H1 (cell line): ENCODE data around the gene UGT1A6. TPM values are rescaled to one million over a fixed set of nuclear protein-coding genes. Genes with fewer than 3 reads are reported as not detected.

Experiments used
- CTCF ChIA-PET: fragments of 300-600 bp; sonication (Branson Sonifier 250); formaldehyde crosslinking; loops from one replicate; lab custom pipeline; 2021; ENCODE audit not compliant: partially characterized antibody; lab: Charles Lee
- POLR2A ChIA-PET: fragments of 300-600 bp; sonication (Branson Sonifier 250); formaldehyde crosslinking; loops from one replicate; lab custom pipeline; 2021; ENCODE audit warnings: inconsistent platforms; ENCODE audit not compliant: partially characterized antibody; lab: Charles Lee
- DNase-seq, 2 experiments: peaks; one replicate each; pipeline versions ENCODE4 v3.0.0 to v3.0.0-alpha.2; 2010 to 2022; ENCODE audit warnings: low spot score in 2 of 2, low read depth in 1 of 2, mixed read lengths in 1 of 2
- FAIRE-seq: peaks from 2 replicates; lab custom pipeline; 2011; peaks lifted over from hg19 to GRCh38; lab: Jason Lieb, UNC
- H2AFZ ChIP-seq: 2 replicates; pipeline ENCODE4 v1.8.1; 2012; ENCODE audit warnings: low read length, inconsistent platforms
- H2AK5ac ChIP-seq: 2 replicates; pipeline ENCODE4 v1.6.1; 2013; ENCODE audit warnings: low read depth, low read length
- H2BK120ac ChIP-seq: replicated peaks from 2 replicates; pipeline ENCODE3; 2013; ENCODE audit warnings: low read depth, low read length, inconsistent platforms
- H2BK12ac ChIP-seq: 2 replicates; pipeline ENCODE4 v1.6.1; 2013; ENCODE audit warnings: low read depth, low read length
- H2BK15ac ChIP-seq: 2 replicates; pipeline ENCODE4 v1.6.1; 2013; ENCODE audit warnings: low read length
- H2BK20ac ChIP-seq: 2 replicates; pipeline ENCODE4 v1.6.1; 2013; ENCODE audit warnings: low read length
- H2BK5ac ChIP-seq: 2 replicates; pipeline ENCODE4 v1.6.1; 2013; ENCODE audit warnings: low read depth, low read length
- H3K14ac ChIP-seq: 2 replicates; pipeline ENCODE4 v1.6.1; 2013; ENCODE audit warnings: inconsistent platforms; ENCODE audit not compliant: insufficient read length
- H3K18ac ChIP-seq: 2 replicates; pipeline ENCODE4 v1.6.1; 2013; ENCODE audit warnings: low read length; ENCODE audit errors: extremely low read depth
- H3K23ac ChIP-seq: 2 replicates; pipeline ENCODE4 v1.6.1; 2013; ENCODE audit warnings: inconsistent platforms; ENCODE audit not compliant: insufficient read length
- H3K23me2 ChIP-seq: 2 replicates; pipeline ENCODE4 v1.6.1; 2013; ENCODE audit warnings: low read depth, low read length
- H3K27ac ChIP-seq: 2 replicates; pipeline ENCODE4 v1.6.1; 2011; ENCODE audit warnings: low read depth, low read length, inconsistent platforms
- H3K27me3 ChIP-seq, 4 experiments: replicated peaks in 1 of 4; 1 replicate in 1 of 4; 2 replicates in 3 of 4; pipeline versions ENCODE4 v1.6.1 to v1.8.1; 2011 to 2013; ENCODE audit warnings: low read length in 3 of 4, mild to moderate bottlenecking in 3 of 4, inconsistent platforms in 2 of 4, mixed read lengths in 2 of 4, moderate library complexity in 1 of 4; ENCODE audit not compliant: control insufficient read depth in 3 of 4, insufficient read depth in 3 of 4; ENCODE audit errors: extremely low read depth in 1 of 4
- H3K36me3 ChIP-seq, 4 experiments: 2 replicates each; pipeline versions ENCODE4 v1.6.1 to v1.8.1; 2011 to 2013; ENCODE audit warnings: mild to moderate bottlenecking in 4 of 4, low read length in 3 of 4, moderate library complexity in 2 of 4, control low read depth in 1 of 4, inconsistent platforms in 1 of 4; ENCODE audit not compliant: insufficient read depth in 4 of 4, control insufficient read depth in 2 of 4
- H3K4ac ChIP-seq: replicated peaks from 2 replicates; pipeline ENCODE3; 2013; ENCODE audit warnings: low read length, low read depth, mixed read lengths, inconsistent platforms; ENCODE audit not compliant: insufficient read length
- H3K4me1 ChIP-seq, 4 experiments: replicated peaks in 1 of 4; 1 replicate in 1 of 4; 2 replicates in 3 of 4; pipeline versions ENCODE4 v1.6.1 to v1.8.1; 2011 to 2013; ENCODE audit warnings: low read length in 3 of 4, inconsistent platforms in 2 of 4, mixed read lengths in 1 of 4; ENCODE audit not compliant: insufficient read depth in 4 of 4, control insufficient read depth in 3 of 4
- H3K4me2 ChIP-seq, 2 experiments: 2 replicates each; pipeline versions ENCODE4 v1.6.1 to v1.8.1; 2011 to 2013; ENCODE audit warnings: low read depth in 2 of 2, low read length in 2 of 2, control low read depth in 1 of 2, inconsistent platforms in 1 of 2, mild to moderate bottlenecking in 1 of 2; ENCODE audit not compliant: insufficient read depth in 1 of 2
- H3K4me3 ChIP-seq, 4 experiments: fragments of 200-600, 300-600 bp in 1 of 4; sonication (generic), shearing (Covaris generic), sonication (Bioruptor Twin) in 1 of 4; 2 replicates each; pipeline versions ENCODE4 v1.5.1 to v1.8.1; 2011 to 2016; ENCODE audit warnings: low read length in 4 of 4, low read depth in 3 of 4, control low read depth in 2 of 4, inconsistent platforms in 2 of 4, mild to moderate bottlenecking in 2 of 4, mixed read lengths in 1 of 4, moderate library complexity in 1 of 4; ENCODE audit not compliant: insufficient read depth in 2 of 4; ENCODE audit errors: extremely low read depth in 1 of 4
- H3K56ac ChIP-seq: replicated peaks from 2 replicates; pipeline ENCODE3; 2013; ENCODE audit warnings: low read depth, mild to moderate bottlenecking, mixed read lengths, low read length, inconsistent platforms; ENCODE audit not compliant: insufficient read length
- H3K79me1 ChIP-seq: 2 replicates; pipeline ENCODE4 v1.6.1; 2013; ENCODE audit warnings: low read depth, low read length, control low read depth
- H3K79me2 ChIP-seq, 2 experiments: 2 replicates each; pipeline versions ENCODE4 v1.6.1 to v1.8.1; 2012 to 2013; ENCODE audit warnings: low read length in 2 of 2, mild to moderate bottlenecking in 2 of 2, inconsistent platforms in 1 of 2; ENCODE audit not compliant: insufficient read depth in 2 of 2, control insufficient read depth in 1 of 2
- H3K9ac ChIP-seq, 4 experiments: replicated peaks in 1 of 4; 1 replicate in 1 of 4; 2 replicates in 3 of 4; pipeline versions ENCODE4 v1.6.1 to v1.8.1; 2011 to 2013; ENCODE audit warnings: low read depth in 3 of 4, low read length in 3 of 4, control low read depth in 2 of 4, mild to moderate bottlenecking in 2 of 4, moderate library complexity in 2 of 4, inconsistent platforms in 1 of 4; ENCODE audit errors: extremely low read depth in 1 of 4
- H3K9me3 ChIP-seq, 2 experiments: 2 replicates each; pipeline versions ENCODE4 v1.6.1 to v1.8.1; 2012 to 2013; ENCODE audit warnings: mild to moderate bottlenecking in 2 of 2, moderate library complexity in 2 of 2, control low read depth in 1 of 2, inconsistent platforms in 1 of 2, low read depth in 1 of 2, low read length in 1 of 2, mixed read lengths in 1 of 2; ENCODE audit not compliant: insufficient read depth in 2 of 2
- H4K20me1 ChIP-seq, 2 experiments: replicated peaks in 1 of 2; 2 replicates each; pipeline versions ENCODE3 to v1.8.1; 2011 to 2013; ENCODE audit warnings: inconsistent platforms in 2 of 2, low read length in 2 of 2, mild to moderate bottlenecking in 1 of 2; ENCODE audit not compliant: insufficient read depth in 2 of 2, control insufficient read depth in 1 of 2
- H4K5ac ChIP-seq: 2 replicates; pipeline ENCODE4 v1.6.1; 2013; ENCODE audit warnings: low read length, low read depth, mixed read lengths, inconsistent platforms; ENCODE audit not compliant: insufficient read length
- H4K8ac ChIP-seq: 2 replicates; pipeline ENCODE4 v1.8.0; 2013; ENCODE audit warnings: mild to moderate bottlenecking, moderate library complexity, low read length, inconsistent platforms; ENCODE audit not compliant: insufficient read depth; ENCODE audit errors: extremely low read depth
- H4K91ac ChIP-seq: replicated peaks from 2 replicates; pipeline ENCODE3; 2013; ENCODE audit warnings: low read length, mixed read lengths, inconsistent platforms; ENCODE audit not compliant: insufficient read length
- ATF2 ChIP-seq: IDR thresholded peaks from 2 replicates; pipeline ENCODE4 v1.6.1; 2012; ENCODE audit warnings: low read length, inconsistent platforms
- BCL11A ChIP-seq, 2 experiments: IDR thresholded peaks; one replicate each; pipeline ENCODE4 v1.6.1; 2011; ENCODE audit warnings: low read depth in 2 of 2, low read length in 2 of 2, mild to moderate bottlenecking in 2 of 2
- BRCA1 ChIP-seq: IDR thresholded peaks from 2 replicates; pipeline ENCODE4 v1.6.1; 2012; ENCODE audit warnings: low read depth, low read length, improper control_type of control experiment
- EGR1 ChIP-seq: IDR thresholded peaks from 2 replicates; pipeline ENCODE4 v1.6.1; 2011; ENCODE audit warnings: low read depth, low read length, borderline replicate concordance
- MAFK ChIP-seq: IDR thresholded peaks from 2 replicates; pipeline ENCODE4 v1.6.1; 2012; ENCODE audit warnings: low read depth, mild to moderate bottlenecking, improper control_type of control experiment, low read length
- NANOG ChIP-seq: IDR thresholded peaks from 2 replicates; pipeline ENCODE4 v1.6.1; 2011; ENCODE audit warnings: low read length, low read depth, mild to moderate bottlenecking, inconsistent platforms; ENCODE audit not compliant: insufficient read depth, poor library complexity, severe bottlenecking
- PHF8 ChIP-seq: fragments of 200-600 bp; sonication (generic); conservative IDR thresholded peaks from 2 replicates; pipeline ENCODE4 v1.7.1; 2012; ENCODE audit warnings: low read depth, mild to moderate bottlenecking, inconsistent platforms, low read length, moderate library complexity
- SIN3A ChIP-seq, 2 experiments: IDR thresholded peaks in 1 of 2; conservative IDR thresholded peaks in 1 of 2; 2 replicates each; pipeline ENCODE4 v1.6.1; 2011 to 2012; ENCODE audit warnings: low read length in 2 of 2, improper control_type of control experiment in 1 of 2, low read depth in 1 of 2, mild to moderate bottlenecking in 1 of 2
- SIX5 ChIP-seq: IDR thresholded peaks from 2 replicates; pipeline ENCODE4 v1.6.1; 2011; ENCODE audit warnings: mild to moderate bottlenecking, low read depth, low read length
- SP4 ChIP-seq: IDR thresholded peaks from 2 replicates; pipeline ENCODE4 v1.6.1; 2012; ENCODE audit warnings: low read length, inconsistent platforms
- SUZ12 ChIP-seq: fragments of 200-600 bp; sonication (generic); IDR thresholded peaks from 2 replicates; pipeline ENCODE4 v1.6.1; 2012; ENCODE audit warnings: mild to moderate bottlenecking, inconsistent platforms, low read length, moderate library complexity, mixed read lengths
- WGBS, 2 experiments: shearing (Covaris generic) in 1 of 2; methylation state at CpG; one replicate each; pipeline versions ENCODE4 v1.1.6 to v1.1.7; 2013 to 2015; ENCODE audit warnings: low lambda C conversion rate in 2 of 2, mixed read lengths in 2 of 2, inconsistent platforms in 1 of 2, low coverage in 1 of 2, missing lambda C conversion rate in 1 of 2; ENCODE audit not compliant: insufficient replicate concordance in 2 of 2, insufficient coverage in 1 of 2, insufficient read length in 1 of 2; ENCODE audit errors: extremely low coverage in 1 of 2, missing lambda C conversion rate in 1 of 2; 5-methylcytosine and 5-hydroxymethylcytosine counted together
- polyA plus RNA-seq, 7 experiments: library from polyadenylated mRNA; depleted of rRNA in 3 of 7; stranded (reverse) in 5 of 7; unstranded in 2 of 7; fragments of >200 nt in 5 of 7; fragments of 200-250 nt in 2 of 7; gene quantifications; 1 replicate in 5 of 7; 2 replicates in 1 of 7; 4 replicates in 1 of 7; pipeline versions ENCODE4 v1.2.1 to v1.2.3, GENCODE V29; 2011 to 2013; ENCODE audit warnings: missing spikeins in 2 of 7, mixed read lengths in 2 of 7
- total RNA-seq: library from RNA; stranded (reverse); fragmentation: NEBNext Ultra II Directional; extraction: Animal tissue kit (Norgen Biotek cat#: 25700); gene quantifications from 2 replicates; pipeline ENCODE4 v1.2.1, GENCODE V29; 2021

UGT1A6 gene
- total and polyA plus RNA-seq, 2 of the 8 experiments (the other 6 are each of a cell fraction or from before 2014, with no cell fraction given), result not detected

- H2AFZ ChIP-seq, result peak within 1 kb of the TSS; percentile 94; the same call in 1 of the 2 replicates
- TF ChIP-seq PHF8, result no peak
- no peak for TF ChIP-seq BRCA1
- TF ChIP-seq ATF2, result no peak
- TF ChIP-seq BCL11A (IDR thresholded peaks at IDR 0.05; ENCODE audit: low read depth in 2 of 2, low read length in 2 of 2), result no peak
- no peak for TF ChIP-seq SIN3A (conservative IDR thresholded peaks at IDR 0.05 in 1 of 2, IDR thresholded peaks at IDR 0.05 in 1 of 2; ENCODE audit: low read depth in 1 of 2, low read length in 2 of 2)
- TF ChIP-seq SP4, result no peak
- no peak for TF ChIP-seq MAFK
- TF ChIP-seq SUZ12, result no peak
- no peak for TF ChIP-seq SIX5
- TF ChIP-seq NANOG, result no peak
- TF ChIP-seq EGR1, result no peak
Observed at GRCh38 chr2:233712611-233713261, 20.0 kb downstream of the UGT1A6 start, which contains the start of gene UGT1A5. UGT1A5 (plus strand) TSS chr2:233712907; CDS start chr2:233712992, 85 bp downstream.

More at GRCh38 chr2:233712611-233713261, 20.0 kb downstream of the UGT1A6 start, which contains the start of gene UGT1A5:
- no peak within 1 kb of the TSS for H3K4ac ChIP-seq
- no peak within 1 kb of the TSS for H3K27ac ChIP-seq
- H3K23ac ChIP-seq, result no peak within 1 kb of the TSS
- H2BK120ac ChIP-seq, result no peak within 1 kb of the TSS
- no peaks in the 10 kb centered on the region for H3K79me1 ChIP-seq
- H3K4me3 ChIP-seq, result no peak within 1 kb of the TSS
- no peak for FAIRE-seq
- no peak within 1 kb of the TSS for H2BK15ac ChIP-seq
- H2BK12ac ChIP-seq, result no peak within 1 kb of the TSS
- H3K36me3 ChIP-seq, result no peaks in the 10 kb centered on the region
- H3K79me2 ChIP-seq, result no peaks in the 10 kb centered on the region
- no peaks in the 10 kb centered on the region for H3K9me3 ChIP-seq
- H3K23me2 ChIP-seq, result no peaks in the 10 kb centered on the region
- DNase-seq, result no peak
- no peaks in the 10 kb centered on the region for H4K20me1 ChIP-seq
- H3K56ac ChIP-seq, result no peak within 1 kb of the TSS
- no peak within 1 kb of the TSS for H3K14ac ChIP-seq
- no peak within 1 kb of the TSS for H3K18ac ChIP-seq
- H2BK20ac ChIP-seq, result no peak within 1 kb of the TSS
- H2BK5ac ChIP-seq, result no peak within 1 kb of the TSS
- H4K8ac ChIP-seq, result no peak within 1 kb of the TSS
- 90% methylated on average over 14 of the region's 14 CpGs; no CpG with 5 or more reads in 1 of the 2 experiments for WGBS, 2 experiments
- no peak within 1 kb of the TSS for H3K9ac ChIP-seq
- no peak within 1 kb of the TSS for H4K91ac ChIP-seq
- H3K4me1 ChIP-seq, result no peaks in the 10 kb centered on the region
- no peak within 1 kb of the TSS for H4K5ac ChIP-seq
- CTCF ChIA-PET, result interaction anchor here (0.6 to 3.2 kb wide), 10 partner anchors 14 to 1243 kb away, joined by 3 to 19 read pairs (median 6); no protein-coding TSS in a partner anchor
- H3K4me2 ChIP-seq, result no peak within 1 kb of the TSS
- H2AK5ac ChIP-seq, result no peak within 1 kb of the TSS
- peaks cover 0 to 1% (median 0%) of the 10 kb centered on the region in 4 experiments; a peak in 1 of 7 replicates for H3K27me3 ChIP-seq
- POLR2A ChIA-PET, result no interaction called here
